H1 (cell line): ENCODE results near the gene PDE2A. TPM values are rescaled to one million over a fixed set of nuclear protein-coding genes. Genes with fewer than 3 reads are reported as not detected.

ENCODE experiments used
- EP300 ChIP-seq, 2 experiments: IDR thresholded peaks; 1 replicate in 1 of 2; 2 replicates in 1 of 2; pipeline ENCODE4 v1.6.1; 2011 to 2012; ENCODE audit warnings: low read depth in 2 of 2, low read length in 2 of 2, mild to moderate bottlenecking in 2 of 2, borderline replicate concordance in 1 of 2, inconsistent platforms in 1 of 2, moderate library complexity in 1 of 2
- TCF12 ChIP-seq: IDR thresholded peaks from 2 replicates; pipeline ENCODE4 v1.6.1; 2011; ENCODE audit warnings: low read depth, mild to moderate bottlenecking, low read length
- polyA plus RNA-seq, 7 experiments: library from polyadenylated mRNA; depleted of rRNA in 3 of 7; stranded (reverse) in 5 of 7; unstranded in 2 of 7; fragments of >200 nt in 5 of 7; fragments of 200-250 nt in 2 of 7; gene quantifications; 1 replicate in 5 of 7; 2 replicates in 1 of 7; 4 replicates in 1 of 7; pipeline versions ENCODE4 v1.2.1 to v1.2.3, GENCODE V29; 2011 to 2013; ENCODE audit warnings: missing spikeins in 2 of 7, mixed read lengths in 2 of 7
- total RNA-seq: library from RNA; stranded (reverse); fragmentation: NEBNext Ultra II Directional; extraction: Animal tissue kit (Norgen Biotek cat#: 25700); gene quantifications from 2 replicates; pipeline ENCODE4 v1.2.1, GENCODE V29; 2021

PDE2A gene
- total and polyA plus RNA-seq, 2 of the 8 experiments (the other 6 are each of a cell fraction or from before 2014, with no cell fraction given) = 3.4 to 7.1 TPM

GRCh38 chr11:72589802-72590761 is 84.1 kb downstream of the PDE2A start (continued):
- TF ChIP-seq EP300 (IDR thresholded peaks at IDR 0.05; ENCODE audit: borderline replicate concordance in 1 of 2, low read depth in 2 of 2, low read length in 2 of 2) (no peak), TCF12 (no peak)
